Mucosa of descending colon (tissue), 3 donors: ENCODE results near the gene TMEM120B. TPM values are rescaled to one million over a fixed set of nuclear protein-coding genes. Genes with fewer than 3 reads are reported as not detected.
"Not testable (repeated sequence)": the region's sequence is repeated elsewhere in the genome, so short reads cannot be mapped to it uniquely, and the experiment has no call there.

ENCODE experiments used
- ATAC-seq: fragments of 200-7000 bp; cut with Tn5 transposase; one replicate; pipeline ENCODE4 v1.9.1; 2020; ENCODE audit warnings: mild to moderate bottlenecking, moderate library complexity
- DNase-seq, 3 donors: peaks; one replicate each; pipeline ENCODE4 v3.0.0-alpha.2; 2020
- H3K36me3 ChIP-seq: fragments of 200-600 bp; one replicate; pipeline ENCODE4 v1.8.0; 2021; ENCODE audit warnings: low read depth, mild to moderate bottlenecking
- H3K4me1 ChIP-seq: fragments of 200-600 bp; one replicate; pipeline ENCODE4 v1.8.0; 2021; ENCODE audit warnings: low read depth, mild to moderate bottlenecking
- H3K4me3 ChIP-seq: fragments of 200-600 bp; one replicate; pipeline ENCODE4 v1.8.0; 2021; ENCODE audit warnings: mild to moderate bottlenecking
- H3K9me3 ChIP-seq: fragments of 200-600 bp; one replicate; pipeline ENCODE4 v1.8.0; 2021; ENCODE audit warnings: mild to moderate bottlenecking
- intact Hi-C, 2 donors: fragments of 100-400 bp; cut with DNase I in 1 of 2; cut with micrococcal nuclease in 1 of 2; formaldehyde crosslinking; loops; one replicate each; pipeline versions ENCODE4 v1.11.0 to v1.11.1; 2022; cut with DNase I, micrococcal nuclease
- total RNA-seq, 3 donors: library from RNA; stranded (reverse); fragmentation: NEBNext Ultra II Directional in 2 of 3; extraction: Animal tissue kit (Norgen Biotek cat#: 25700) in 2 of 3; gene quantifications; one replicate each; pipeline versions ENCODE4 v1.2.1 to v1.2.4, GENCODE V29; 2021 to 2023
- TF ChIP-seq, protein P1 (sequence below): fragments of 200-600 bp; IDR thresholded peaks from one replicate; pipeline ENCODE4 v1.8.0; 2022; ENCODE audit warnings: antibody characterized with exemption, mild to moderate bottlenecking
- donor health status: DM: no; HTN: no; CAD: no; lungs with moderate emphysema.
- donor health status: DM: no; HTN: no; CAD: no.
- donor health status: DM: no; HTN: yes; CAD: no.

TMEM120B gene
- total RNA-seq, 3 donors from 2014 or later: 6.0 to 10.3 (median 6.4) TPM

DNA sequence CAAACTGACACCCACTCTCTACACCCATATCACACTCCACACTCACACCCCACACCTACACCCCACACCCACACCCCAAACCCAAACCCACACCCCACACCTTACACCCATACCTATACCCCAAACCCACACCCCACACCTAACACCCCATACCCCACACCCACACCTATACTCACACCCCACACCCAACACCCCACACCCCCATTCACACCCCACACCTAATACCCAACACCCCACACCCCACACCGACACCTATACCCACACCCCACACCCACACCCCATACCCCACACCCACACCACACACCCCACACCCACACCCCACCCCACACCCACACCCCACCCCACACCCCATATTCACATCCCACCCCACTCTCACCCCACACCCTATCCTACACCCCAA is 38.5 kb downstream of the TMEM120B start:
- ATAC-seq (no peak), DNase-seq (no peak)
- TF ChIP-seq, protein P1, sequence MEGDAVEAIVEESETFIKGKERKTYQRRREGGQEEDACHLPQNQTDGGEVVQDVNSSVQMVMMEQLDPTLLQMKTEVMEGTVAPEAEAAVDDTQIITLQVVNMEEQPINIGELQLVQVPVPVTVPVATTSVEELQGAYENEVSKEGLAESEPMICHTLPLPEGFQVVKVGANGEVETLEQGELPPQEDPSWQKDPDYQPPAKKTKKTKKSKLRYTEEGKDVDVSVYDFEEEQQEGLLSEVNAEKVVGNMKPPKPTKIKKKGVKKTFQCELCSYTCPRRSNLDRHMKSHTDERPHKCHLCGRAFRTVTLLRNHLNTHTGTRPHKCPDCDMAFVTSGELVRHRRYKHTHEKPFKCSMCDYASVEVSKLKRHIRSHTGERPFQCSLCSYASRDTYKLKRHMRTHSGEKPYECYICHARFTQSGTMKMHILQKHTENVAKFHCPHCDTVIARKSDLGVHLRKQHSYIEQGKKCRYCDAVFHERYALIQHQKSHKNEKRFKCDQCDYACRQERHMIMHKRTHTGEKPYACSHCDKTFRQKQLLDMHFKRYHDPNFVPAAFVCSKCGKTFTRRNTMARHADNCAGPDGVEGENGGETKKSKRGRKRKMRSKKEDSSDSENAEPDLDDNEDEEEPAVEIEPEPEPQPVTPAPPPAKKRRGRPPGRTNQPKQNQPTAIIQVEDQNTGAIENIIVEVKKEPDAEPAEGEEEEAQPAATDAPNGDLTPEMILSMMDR: no peak
- intact Hi-C loops: no loop called here
- no peaks in the 10 kb centered on the region for H3K9me3 ChIP-seq
- no peak overlapping the region for H3K4me3 ChIP-seq
- H3K4me1 ChIP-seq: no peaks in the 10 kb centered on the region
- H3K36me3 ChIP-seq: no peaks in the 10 kb centered on the region

DNA sequence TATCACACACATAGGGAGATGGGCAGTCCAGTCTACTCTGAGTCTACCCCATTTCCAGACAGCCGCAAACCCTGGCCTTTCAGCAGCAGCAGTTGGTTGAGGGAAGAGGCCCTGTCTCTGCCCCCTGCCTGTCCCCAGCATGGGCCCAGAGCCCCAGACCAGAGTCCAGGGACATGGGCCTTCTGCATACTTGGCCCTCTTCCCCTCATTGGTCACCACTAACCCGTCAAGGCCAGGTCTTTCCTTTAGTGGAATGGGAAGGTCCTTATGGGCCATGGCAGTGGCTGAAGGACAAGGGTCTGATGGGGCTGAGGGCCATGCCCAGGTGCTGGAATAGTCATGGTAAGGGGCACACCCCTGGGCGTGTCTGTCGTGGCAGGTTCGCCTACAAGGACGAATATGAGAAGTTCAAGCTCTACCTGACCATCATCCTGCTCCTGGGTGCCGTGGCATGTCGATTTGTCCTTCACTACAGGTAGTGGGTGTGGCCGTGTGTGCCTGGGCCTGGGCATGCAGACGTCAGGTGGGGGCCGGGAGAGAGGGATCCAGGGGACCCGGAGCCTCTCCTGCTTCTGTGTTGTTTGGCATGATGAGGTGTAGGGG is 39.3 kb downstream of the TMEM120B start:
- Histone ChIP-seq H3K4me3 (no peak overlapping the region), H3K36me3 (no peaks in the 10 kb centered on the region), H3K4me1 (no peaks in the 10 kb centered on the region), H3K9me3 (no peaks in the 10 kb centered on the region)
- ATAC-seq: no peak
- TF ChIP-seq, protein P1: no peak
- DNase-seq: no peak
- intact Hi-C loops: no loop called here

DNA sequence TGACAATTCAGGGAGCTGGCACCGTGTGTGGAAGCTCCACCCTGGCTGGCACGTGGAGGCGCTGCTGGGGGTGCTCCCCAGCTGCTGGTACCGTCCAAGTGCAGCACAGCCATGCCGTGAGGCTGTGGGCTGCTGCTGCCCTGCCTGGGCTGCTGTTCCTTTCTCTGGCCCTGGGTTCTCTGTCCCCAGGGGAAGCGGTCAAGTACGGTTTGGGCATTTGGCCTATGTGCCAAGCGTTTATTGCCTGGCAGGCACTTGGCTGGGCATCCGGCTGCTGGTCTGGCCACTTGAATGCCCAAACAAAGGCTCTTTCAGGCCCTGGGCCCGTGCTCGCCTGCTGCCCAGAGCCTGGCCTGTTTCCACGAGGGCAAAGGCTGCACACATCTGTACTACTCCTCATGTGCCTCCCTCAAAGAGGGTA is 41.3 kb downstream of the TMEM120B start:
- Histone ChIP-seq H3K4me3 (no peak overlapping the region), H3K4me1 (no peaks in the 10 kb centered on the region), H3K9me3 (no peaks in the 10 kb centered on the region), H3K36me3 (no peaks in the 10 kb centered on the region)
- DNase-seq: no peak
- TF ChIP-seq, protein P1: no peak
- intact Hi-C loops: no loop called here
- ATAC-seq: no peak

DNA sequence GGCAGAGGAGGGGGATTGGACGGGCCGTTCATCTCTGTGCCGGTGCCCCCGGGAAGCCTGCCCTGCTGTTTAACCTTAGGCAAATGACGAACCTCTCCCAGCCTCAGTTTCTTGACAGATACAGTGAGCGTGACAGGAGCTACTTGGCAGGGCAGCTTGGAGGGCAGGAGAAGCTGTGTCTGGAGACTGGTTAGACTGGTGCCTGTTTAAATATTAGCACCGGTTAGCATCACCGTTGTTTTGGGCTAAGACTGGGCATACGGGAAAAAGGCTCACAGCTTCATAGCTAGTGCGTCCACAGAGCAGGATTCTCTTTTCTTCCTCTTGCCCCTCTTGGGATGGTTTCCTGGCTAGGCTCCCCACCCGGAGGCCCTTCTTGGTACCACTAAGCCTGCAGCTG is 42.3 kb downstream of the TMEM120B start:
- no peak for ATAC-seq
- Histone ChIP-seq H3K9me3 (no peaks in the 10 kb centered on the region), H3K36me3 (no peaks in the 10 kb centered on the region), H3K4me1 (no peaks in the 10 kb centered on the region), H3K4me3 (no peak overlapping the region)
- intact Hi-C loops: no loop called here
- TF ChIP-seq, protein P1: no peak
- no peak for DNase-seq

DNA sequence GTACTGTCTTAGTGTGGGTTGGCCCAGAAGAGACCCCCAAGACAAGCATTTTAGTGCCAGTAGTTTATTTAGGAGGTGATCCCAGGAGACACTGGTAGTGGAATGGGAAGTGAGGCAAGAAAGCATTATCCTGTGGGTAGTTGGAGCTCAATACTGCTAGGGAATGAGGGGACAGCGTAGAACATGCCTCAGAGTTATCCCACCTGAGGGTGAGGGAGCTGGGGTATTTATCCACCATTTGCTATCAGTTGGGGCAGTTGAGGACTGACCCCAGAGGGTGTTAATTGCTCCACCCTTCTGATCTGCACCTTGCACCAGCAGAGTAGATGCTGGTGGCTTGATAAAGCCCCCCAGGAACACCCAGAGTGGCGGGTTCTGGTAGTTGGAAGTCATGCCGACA is 43.0 kb downstream of the TMEM120B start:
- no peak for ATAC-seq
- Histone ChIP-seq H3K9me3 (no peaks in the 10 kb centered on the region), H3K4me3 (no peak overlapping the region), H3K36me3 (no peaks in the 10 kb centered on the region), H3K4me1 (no peaks in the 10 kb centered on the region)
- TF ChIP-seq, protein P1: no peak
- DNase-seq: no peak
- intact Hi-C loops: no loop called here

DNA sequence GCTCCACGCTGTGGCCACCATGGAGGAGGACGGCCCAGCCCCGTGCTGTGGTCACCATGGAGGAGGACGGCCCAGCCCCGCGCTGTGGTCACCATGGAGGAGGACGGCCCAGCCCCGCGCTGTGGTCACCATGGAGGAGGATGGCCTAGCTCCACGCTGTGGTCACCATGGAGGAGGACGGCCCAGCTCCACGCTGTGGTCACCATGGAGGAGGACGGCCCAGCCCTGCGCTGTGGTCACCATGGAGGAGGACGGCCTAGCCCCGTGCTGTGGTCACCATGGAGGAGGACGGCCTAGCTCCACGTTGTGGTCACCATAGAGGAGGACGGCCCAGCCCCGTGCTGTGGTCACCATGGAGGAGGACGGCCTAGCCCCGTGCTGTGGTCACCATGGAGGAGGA is 46.0 kb downstream of the TMEM120B start:
- DNase-seq: not testable (repeated sequence)

More for the DNA sequence above, 46.0 kb downstream of the TMEM120B start:
- H3K36me3 ChIP-seq, ATAC-seq, H3K4me1 ChIP-seq, H3K9me3 ChIP-seq, intact Hi-C loops, H3K4me3 ChIP-seq: not testable (repeated sequence)
